Measurements from ENCODE around the gene KRTAP2-3. TPM values are rescaled to one million over a fixed set of nuclear protein-coding genes. Genes with fewer than 3 reads are reported as not detected.

The KRTAP2-3 gene
- polyA plus RNA-seq, 1 donor from 2014 or later = not detected

DNA sequence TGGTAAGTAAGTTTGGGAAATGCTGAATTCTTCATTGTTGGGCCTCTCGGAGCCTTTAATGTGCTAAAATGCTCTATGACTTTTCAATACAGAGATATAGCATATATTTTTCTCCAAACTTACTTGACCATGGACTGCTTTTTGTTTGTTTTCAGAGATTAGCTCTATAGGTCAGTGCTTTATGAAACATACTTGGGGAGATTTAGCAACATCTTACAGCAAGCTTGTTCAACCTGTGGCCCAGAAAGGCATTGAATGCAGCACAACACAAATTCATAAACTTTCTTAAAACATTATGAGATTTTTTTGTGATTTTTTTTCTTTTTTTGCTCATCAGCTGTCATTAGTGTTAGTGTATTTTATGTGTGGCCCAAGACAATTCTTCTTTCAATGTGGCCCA, 50.0 kb downstream of the KRTAP2-3 start:
- no peaks in the 10 kb centered on the region for H3K9me3 ChIP-seq (ENCODE audit: low read length)
- H3K79me2 ChIP-seq (replicated peaks; ENCODE audit: insufficient read depth, low read length) = no peaks in the 10 kb centered on the region
- H3K27me3 ChIP-seq (ENCODE audit: insufficient read depth, low read depth, low read length) = no peaks in the 10 kb centered on the region
- H3K4me2 ChIP-seq (ENCODE audit: low read length) = no peak overlapping the region
- no peaks in the 10 kb centered on the region for H4K20me1 ChIP-seq (ENCODE audit: insufficient read depth)
- H3K9ac ChIP-seq (ENCODE audit: low read length) = no peak overlapping the region
- no peaks in the 10 kb centered on the region for H3K9me2 ChIP-seq (ENCODE audit: insufficient read depth, low read length)
- TF ChIP-seq SMC3 (conservative IDR thresholded peaks at IDR 0.05; ENCODE audit: poor library complexity) (no peak), MXI1 (conservative IDR thresholded peaks at IDR 0.05; ENCODE audit: poor library complexity, severe bottlenecking) (no peak), EP300 (conservative IDR thresholded peaks at IDR 0.05; ENCODE audit: poor library complexity, severe bottlenecking) (no peak), RAD21 (conservative IDR thresholded peaks at IDR 0.05) (no peak), EZH2 (IDR thresholded peaks at IDR 0.05; ENCODE audit: borderline replicate concordance, insufficient read depth, low read length, poor library complexity, severe bottlenecking) (no peak), TAF1 (IDR thresholded peaks at IDR 0.05; ENCODE audit: low read depth) (no peak), POLR2AphosphoS5 (IDR thresholded peaks at IDR 0.05) (no peak)
- TF ChIP-seq, protein P1, sequence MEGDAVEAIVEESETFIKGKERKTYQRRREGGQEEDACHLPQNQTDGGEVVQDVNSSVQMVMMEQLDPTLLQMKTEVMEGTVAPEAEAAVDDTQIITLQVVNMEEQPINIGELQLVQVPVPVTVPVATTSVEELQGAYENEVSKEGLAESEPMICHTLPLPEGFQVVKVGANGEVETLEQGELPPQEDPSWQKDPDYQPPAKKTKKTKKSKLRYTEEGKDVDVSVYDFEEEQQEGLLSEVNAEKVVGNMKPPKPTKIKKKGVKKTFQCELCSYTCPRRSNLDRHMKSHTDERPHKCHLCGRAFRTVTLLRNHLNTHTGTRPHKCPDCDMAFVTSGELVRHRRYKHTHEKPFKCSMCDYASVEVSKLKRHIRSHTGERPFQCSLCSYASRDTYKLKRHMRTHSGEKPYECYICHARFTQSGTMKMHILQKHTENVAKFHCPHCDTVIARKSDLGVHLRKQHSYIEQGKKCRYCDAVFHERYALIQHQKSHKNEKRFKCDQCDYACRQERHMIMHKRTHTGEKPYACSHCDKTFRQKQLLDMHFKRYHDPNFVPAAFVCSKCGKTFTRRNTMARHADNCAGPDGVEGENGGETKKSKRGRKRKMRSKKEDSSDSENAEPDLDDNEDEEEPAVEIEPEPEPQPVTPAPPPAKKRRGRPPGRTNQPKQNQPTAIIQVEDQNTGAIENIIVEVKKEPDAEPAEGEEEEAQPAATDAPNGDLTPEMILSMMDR (IDR thresholded peaks at IDR 0.05; ENCODE audit: poor library complexity, severe bottlenecking) = no peak
- TF ChIP-seq, protein P2, sequence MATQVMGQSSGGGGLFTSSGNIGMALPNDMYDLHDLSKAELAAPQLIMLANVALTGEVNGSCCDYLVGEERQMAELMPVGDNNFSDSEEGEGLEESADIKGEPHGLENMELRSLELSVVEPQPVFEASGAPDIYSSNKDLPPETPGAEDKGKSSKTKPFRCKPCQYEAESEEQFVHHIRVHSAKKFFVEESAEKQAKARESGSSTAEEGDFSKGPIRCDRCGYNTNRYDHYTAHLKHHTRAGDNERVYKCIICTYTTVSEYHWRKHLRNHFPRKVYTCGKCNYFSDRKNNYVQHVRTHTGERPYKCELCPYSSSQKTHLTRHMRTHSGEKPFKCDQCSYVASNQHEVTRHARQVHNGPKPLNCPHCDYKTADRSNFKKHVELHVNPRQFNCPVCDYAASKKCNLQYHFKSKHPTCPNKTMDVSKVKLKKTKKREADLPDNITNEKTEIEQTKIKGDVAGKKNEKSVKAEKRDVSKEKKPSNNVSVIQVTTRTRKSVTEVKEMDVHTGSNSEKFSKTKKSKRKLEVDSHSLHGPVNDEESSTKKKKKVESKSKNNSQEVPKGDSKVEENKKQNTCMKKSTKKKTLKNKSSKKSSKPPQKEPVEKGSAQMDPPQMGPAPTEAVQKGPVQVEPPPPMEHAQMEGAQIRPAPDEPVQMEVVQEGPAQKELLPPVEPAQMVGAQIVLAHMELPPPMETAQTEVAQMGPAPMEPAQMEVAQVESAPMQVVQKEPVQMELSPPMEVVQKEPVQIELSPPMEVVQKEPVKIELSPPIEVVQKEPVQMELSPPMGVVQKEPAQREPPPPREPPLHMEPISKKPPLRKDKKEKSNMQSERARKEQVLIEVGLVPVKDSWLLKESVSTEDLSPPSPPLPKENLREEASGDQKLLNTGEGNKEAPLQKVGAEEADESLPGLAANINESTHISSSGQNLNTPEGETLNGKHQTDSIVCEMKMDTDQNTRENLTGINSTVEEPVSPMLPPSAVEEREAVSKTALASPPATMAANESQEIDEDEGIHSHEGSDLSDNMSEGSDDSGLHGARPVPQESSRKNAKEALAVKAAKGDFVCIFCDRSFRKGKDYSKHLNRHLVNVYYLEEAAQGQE (IDR thresholded peaks at IDR 0.05; ENCODE audit: borderline replicate concordance) = no peak
- no peak overlapping the region for H3K27ac ChIP-seq (ENCODE audit: low read length)
- no peaks in the 10 kb centered on the region for H3K36me3 ChIP-seq (ENCODE audit: insufficient read depth, low read length)
- H3K4me3 ChIP-seq (ENCODE audit: low read length) = no peak overlapping the region
- H3F3A ChIP-seq (ENCODE audit: insufficient read depth, low read length, poor library complexity, severe bottlenecking) = no peaks in the 10 kb centered on the region
- no peak overlapping the region for H2AFZ ChIP-seq (ENCODE audit: low read depth, low read length)

DNA sequence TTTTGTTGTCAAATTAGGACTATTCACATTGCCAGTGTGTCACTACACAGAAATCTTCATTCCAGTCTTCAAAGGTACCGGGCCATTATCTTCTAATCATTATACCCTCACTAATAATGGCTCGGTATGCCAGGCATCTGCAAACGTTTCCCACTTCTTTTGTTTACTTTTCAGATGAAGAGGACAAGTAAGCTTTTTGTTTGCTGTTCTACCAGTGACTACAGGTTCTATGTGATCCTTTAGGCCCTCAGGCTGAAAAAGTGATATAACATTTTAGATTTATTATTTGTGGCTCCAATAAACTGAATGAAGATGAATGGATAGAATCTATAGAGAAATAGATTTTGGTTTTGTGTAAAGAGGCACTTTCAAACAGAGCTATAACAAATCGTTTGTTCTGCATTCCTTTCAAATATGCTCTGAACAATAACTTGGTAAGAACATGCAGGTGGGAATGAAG, 50.6 kb downstream of the KRTAP2-3 start:
- H3K9me3 ChIP-seq (ENCODE audit: low read length) = no peaks in the 10 kb centered on the region
- no peak overlapping the region for H3K4me3 ChIP-seq (ENCODE audit: low read length)
- H3K9me2 ChIP-seq (ENCODE audit: insufficient read depth, low read length) = no peaks in the 10 kb centered on the region
- H3K4me2 ChIP-seq (ENCODE audit: low read length) = no peak overlapping the region
- no peak overlapping the region for H3K27ac ChIP-seq (ENCODE audit: low read length)
- no peaks in the 10 kb centered on the region for H3K79me2 ChIP-seq (replicated peaks; ENCODE audit: insufficient read depth, low read length)
- H3K9ac ChIP-seq (ENCODE audit: low read length) = no peak overlapping the region
- H2AFZ ChIP-seq (ENCODE audit: low read depth, low read length) = no peak overlapping the region
- H3F3A ChIP-seq (ENCODE audit: insufficient read depth, low read length, poor library complexity, severe bottlenecking) = no peaks in the 10 kb centered on the region
- no peaks in the 10 kb centered on the region for H3K36me3 ChIP-seq (ENCODE audit: insufficient read depth, low read length)
- TF ChIP-seq TAF1 (IDR thresholded peaks at IDR 0.05; ENCODE audit: low read depth) (no peak), POLR2AphosphoS5 (IDR thresholded peaks at IDR 0.05) (no peak), MXI1 (conservative IDR thresholded peaks at IDR 0.05; ENCODE audit: poor library complexity, severe bottlenecking) (no peak)
- TF ChIP-seq, protein P2 (IDR thresholded peaks at IDR 0.05; ENCODE audit: borderline replicate concordance) = no peak
- no peaks in the 10 kb centered on the region for H3K27me3 ChIP-seq (ENCODE audit: insufficient read depth, low read depth, low read length)
- H4K20me1 ChIP-seq (ENCODE audit: insufficient read depth) = no peaks in the 10 kb centered on the region

Other genes with a start within 250 kb of the KRTAP2-3 start
- 42.8 and 54.2 TPM in 2 replicates for gene KRT10, start 237.5 kb downstream of the KRTAP2-3 start, polyA plus RNA-seq
- not detected in 2 replicates for gene KRT12, start 192.9 kb downstream of the KRTAP2-3 start, polyA plus RNA-seq
- not detected in 2 replicates for gene KRT20, start 174.9 kb downstream of the KRTAP2-3 start, polyA plus RNA-seq
- gene KRT23, start 122.5 kb downstream of the KRTAP2-3 start, polyA plus RNA-seq = 0.37 and 0.86 TPM in 2 replicates
- not detected in 2 replicates for gene KRT39, start 93.2 kb downstream of the KRTAP2-3 start, polyA plus RNA-seq
- gene KRT40, start 75.8 kb downstream of the KRTAP2-3 start, polyA plus RNA-seq = not detected in 2 replicates
- not detected in 2 replicates for gene KRTAP3-3, start 66.0 kb downstream of the KRTAP2-3 start, polyA plus RNA-seq
- gene KRTAP3-2, start 60.2 kb downstream of the KRTAP2-3 start, polyA plus RNA-seq = not detected in 2 replicates
- gene KRTAP3-1, start 51.0 kb downstream of the KRTAP2-3 start, polyA plus RNA-seq = not detected in 2 replicates
- gene KRTAP1-5, start 32.9 kb downstream of the KRTAP2-3 start, polyA plus RNA-seq = not detected in 2 replicates
- gene KRTAP1-4, start 29.9 kb downstream of the KRTAP2-3 start, polyA plus RNA-seq = not detected in 2 replicates
- gene KRTAP1-3, start 25.2 kb downstream of the KRTAP2-3 start, polyA plus RNA-seq = not detected in 2 replicates
- not detected in 2 replicates for gene KRTAP1-1, start 18.7 kb downstream of the KRTAP2-3 start, polyA plus RNA-seq
- not detected in 2 replicates for gene KRTAP2-1, start 12.8 kb downstream of the KRTAP2-3 start, polyA plus RNA-seq
- gene KRTAP2-2, start 4.9 kb downstream of the KRTAP2-3 start, polyA plus RNA-seq = not detected in 2 replicates
- gene KRTAP2-4, start 5.8 kb upstream of the KRTAP2-3 start, polyA plus RNA-seq = not detected in 2 replicates
- not detected in 2 replicates for gene KRTAP4-7, start 24.0 kb upstream of the KRTAP2-3 start, polyA plus RNA-seq
- gene KRTAP4-8, start 38.0 kb upstream of the KRTAP2-3 start, polyA plus RNA-seq = not detected in 2 replicates
- not detected in 2 replicates for gene KRTAP4-16, start 42.1 kb upstream of the KRTAP2-3 start, polyA plus RNA-seq
- gene KRTAP4-9, start 45.3 kb upstream of the KRTAP2-3 start, polyA plus RNA-seq = not detected in 2 replicates
- gene KRTAP4-11, start 58.3 kb upstream of the KRTAP2-3 start, polyA plus RNA-seq = not detected in 2 replicates
- not detected in 2 replicates for gene KRTAP4-12, start 64.1 kb upstream of the KRTAP2-3 start, polyA plus RNA-seq
- not detected in 2 replicates for gene KRTAP4-6, start 80.4 kb upstream of the KRTAP2-3 start, polyA plus RNA-seq
- gene KRTAP4-5, start 89.7 kb upstream of the KRTAP2-3 start, polyA plus RNA-seq = not detected in 2 replicates
- not detected in 2 replicates for gene KRTAP4-4, start 100.6 kb upstream of the KRTAP2-3 start, polyA plus RNA-seq
- not detected in 2 replicates for gene KRTAP4-3, start 108.1 kb upstream of the KRTAP2-3 start, polyA plus RNA-seq
- gene KRTAP4-2, start 118.1 kb upstream of the KRTAP2-3 start, polyA plus RNA-seq = not detected in 2 replicates
- gene KRTAP4-1, start 124.8 kb upstream of the KRTAP2-3 start, polyA plus RNA-seq = not detected in 2 replicates
- not detected in 2 replicates for gene KRTAP9-1, start 129.8 kb upstream of the KRTAP2-3 start, polyA plus RNA-seq
- not detected in 2 replicates for gene KRTAP9-2, start 166.5 kb upstream of the KRTAP2-3 start, polyA plus RNA-seq
- gene KRTAP9-3, start 172.3 kb upstream of the KRTAP2-3 start, polyA plus RNA-seq = not detected in 2 replicates
- not detected in 2 replicates for gene KRTAP9-8, start 177.9 kb upstream of the KRTAP2-3 start, polyA plus RNA-seq
- gene KRTAP9-4, start 189.6 kb upstream of the KRTAP2-3 start, polyA plus RNA-seq = not detected in 2 replicates
- gene KRTAP9-9, start 195.3 kb upstream of the KRTAP2-3 start, polyA plus RNA-seq = not detected in 2 replicates
- not detected in 2 replicates for gene KRTAP9-6, start 205.3 kb upstream of the KRTAP2-3 start, polyA plus RNA-seq
- not detected in 2 replicates for gene KRTAP9-7, start 215.6 kb upstream of the KRTAP2-3 start, polyA plus RNA-seq
- gene KRTAP29-1, start 242.7 kb upstream of the KRTAP2-3 start, polyA plus RNA-seq = not detected in 2 replicates
- not detected in 2 replicates for gene KRTAP16-1, start 249.2 kb upstream of the KRTAP2-3 start, polyA plus RNA-seq